Stimulated activated naive CD8-positive, alpha-beta T cell treated with anti-CD3 and anti-CD28 coated beads, Interleukin-15, amount 100 ng/mL, for 72 hours (primary cell): ENCODE measurements around the gene NAV3.

Source experiments
- ATAC-seq: fragments of 150-1000 bp; cut with Tn5 transposase; 2 replicates; pipeline ENCODE4 v1.10.0; 2021; ENCODE audit warnings: mild to moderate bottlenecking, moderate library complexity
- DNase-seq, 2 donors: peaks; one replicate each; pipeline ENCODE4 v3.0.0; 2021 to 2022
- H3K27ac Mint-ChIP-seq, 2 donors: one replicate each; pipeline ENCODE4 v1.8.0; 2022; ENCODE audit warnings: mild to moderate bottlenecking in 2 of 2, mixed read lengths in 2 of 2, moderate library complexity in 2 of 2
- H3K27me3 Mint-ChIP-seq: one replicate; pipeline ENCODE4 v1.8.0; 2022; ENCODE audit warnings: mixed read lengths
- H3K4me1 Mint-ChIP-seq: one replicate; pipeline ENCODE4 v1.8.0; 2022; ENCODE audit warnings: mild to moderate bottlenecking, mixed read lengths
- H3K4me3 Mint-ChIP-seq, 2 donors: one replicate each; pipeline ENCODE4 v1.8.0; 2022; ENCODE audit warnings: mild to moderate bottlenecking in 2 of 2, mixed read lengths in 2 of 2, moderate library complexity in 1 of 2
- H3K9me3 Mint-ChIP-seq, 2 donors: one replicate each; pipeline ENCODE4 v1.8.0; 2022; ENCODE audit warnings: mixed read lengths in 2 of 2

Gene NAV3

GRCh38 chr12:77830583-77831351 is at the start of gene NAV3:
Gene NAV3, plus strand, starts transcription at chr12:77830894. Its CDS starts 568 bp downstream, at chr12:77831462.
- no peaks in the 10 kb centered on the region for H3K9me3 Mint-ChIP-seq
- no peaks in the 10 kb centered on the region for H3K27me3 Mint-ChIP-seq
- no peak within 1 kb of the TSS for H3K27ac Mint-ChIP-seq
- DNase-seq (no peak), ATAC-seq (no peak)
- H3K4me1 Mint-ChIP-seq: no peaks in the 10 kb centered on the region
- no peak within 1 kb of the TSS for H3K4me3 Mint-ChIP-seq

GRCh38 chr12:77782034-77782433 is 48.7 kb upstream of the NAV3 start:
- DNase-seq: no peak
- ATAC-seq: no peak
- Mint-ChIP-seq H3K9me3 (peaks cover 0 to 21% of the 10 kb centered on the region in 2 donors), H3K4me3 (no peak overlapping the region), H3K4me1 (no peaks in the 10 kb centered on the region), H3K27me3 (no peaks in the 10 kb centered on the region), H3K27ac (no peak overlapping the region)

- no peak for DNase-seq
- no peaks in the 10 kb centered on the region for H3K27me3 Mint-ChIP-seq
- H3K9me3 Mint-ChIP-seq: peaks cover 0 to 21% of the 10 kb centered on the region in 2 donors
- no peak for ATAC-seq
- no peaks in the 10 kb centered on the region for H3K4me1 Mint-ChIP-seq
- H3K4me3 Mint-ChIP-seq: no peak overlapping the region
- no peak overlapping the region for H3K27ac Mint-ChIP-seq
Observed at GRCh38 chr12:77782766-77783165, 47.9 kb upstream of the NAV3 start.

GRCh38 chr12:77785211-77785610 is 45.5 kb upstream of the NAV3 start:
- no peak for DNase-seq
- peaks cover 8 to 22% of the 10 kb centered on the region in 2 donors for H3K9me3 Mint-ChIP-seq
- no peak overlapping the region for H3K27ac Mint-ChIP-seq
- H3K27me3 Mint-ChIP-seq: no peaks in the 10 kb centered on the region
- ATAC-seq: no peak
- H3K4me1 Mint-ChIP-seq: no peaks in the 10 kb centered on the region
- H3K4me3 Mint-ChIP-seq: no peak overlapping the region

- no peak for ATAC-seq
- no peaks in the 10 kb centered on the region for H3K4me1 Mint-ChIP-seq
- no peaks in the 10 kb centered on the region for H3K27me3 Mint-ChIP-seq
- H3K9me3 Mint-ChIP-seq: peaks cover 8 to 20% of the 10 kb centered on the region in 2 donors
- H3K27ac Mint-ChIP-seq: no peak overlapping the region
- no peak overlapping the region for H3K4me3 Mint-ChIP-seq
- DNase-seq: no peak
Observed at GRCh38 chr12:77786675-77787074, 44.0 kb upstream of the NAV3 start.

- peaks cover 11 to 12% of the 10 kb centered on the region in 2 donors for H3K9me3 Mint-ChIP-seq
- no peaks in the 10 kb centered on the region for H3K4me1 Mint-ChIP-seq
- H3K27me3 Mint-ChIP-seq: no peaks in the 10 kb centered on the region
- H3K4me3 Mint-ChIP-seq: no peak overlapping the region
- H3K27ac Mint-ChIP-seq: no peak overlapping the region
- ATAC-seq: no peak
- no peak for DNase-seq
Observed at GRCh38 chr12:77788231-77789168, 42.2 kb upstream of the NAV3 start.

GRCh38 chr12:77795699-77796098 is 35.0 kb upstream of the NAV3 start:
- DNase-seq (no peak), ATAC-seq (no peak)
- no peaks in the 10 kb centered on the region for H3K27me3 Mint-ChIP-seq
- no peaks in the 10 kb centered on the region for H3K4me1 Mint-ChIP-seq
- no peak overlapping the region for H3K27ac Mint-ChIP-seq
- H3K4me3 Mint-ChIP-seq: no peak overlapping the region
- H3K9me3 Mint-ChIP-seq: peaks cover 0 to 11% of the 10 kb centered on the region in 2 donors

GRCh38 chr12:77796775-77797174 is 33.9 kb upstream of the NAV3 start:
- H3K27me3 Mint-ChIP-seq: no peaks in the 10 kb centered on the region
- ATAC-seq (no peak), DNase-seq (no peak)

GRCh38 chr12:77800501-77800900 is 30.2 kb upstream of the NAV3 start:
- no peak for ATAC-seq
- Mint-ChIP-seq H3K27ac (no peak overlapping the region), H3K4me3 (no peak overlapping the region), H3K27me3 (no peaks in the 10 kb centered on the region), H3K4me1 (no peaks in the 10 kb centered on the region), H3K9me3 (peaks cover 0 to 24% of the 10 kb centered on the region in 2 donors)
- DNase-seq: no peak

More at GRCh38 chr12:77796775-77797174, 33.9 kb upstream of the NAV3 start:
- H3K4me3 Mint-ChIP-seq: no peak overlapping the region
- H3K4me1 Mint-ChIP-seq: no peaks in the 10 kb centered on the region
- peaks cover 0 to 11% of the 10 kb centered on the region in 2 donors for H3K9me3 Mint-ChIP-seq
- H3K27ac Mint-ChIP-seq: no peak overlapping the region

GRCh38 chr12:77808534-77808933 is 22.2 kb upstream of the NAV3 start:
- Mint-ChIP-seq H3K4me3 (no peak overlapping the region), H3K9me3 (peaks cover 9 to 43% of the 10 kb centered on the region in 2 donors), H3K27me3 (no peaks in the 10 kb centered on the region), H3K4me1 (no peaks in the 10 kb centered on the region), H3K27ac (no peak overlapping the region)
- DNase-seq (no peak), ATAC-seq (no peak)

- no peak overlapping the region for H3K27ac Mint-ChIP-seq
- DNase-seq (no peak), ATAC-seq (no peak)
- no peak overlapping the region for H3K4me3 Mint-ChIP-seq
- H3K27me3 Mint-ChIP-seq: no peaks in the 10 kb centered on the region
- peaks cover 0 to under 1% of the 10 kb centered on the region in 2 donors for H3K9me3 Mint-ChIP-seq
- no peaks in the 10 kb centered on the region for H3K4me1 Mint-ChIP-seq
Observed at GRCh38 chr12:77813558-77813957, 17.1 kb upstream of the NAV3 start.

GRCh38 chr12:77814386-77814785 is 16.3 kb upstream of the NAV3 start:
- DNase-seq (no peak), ATAC-seq (no peak)
- Mint-ChIP-seq H3K4me3 (no peak overlapping the region), H3K27ac (no peak overlapping the region), H3K9me3 (no peaks in the 10 kb centered on the region), H3K4me1 (no peaks in the 10 kb centered on the region), H3K27me3 (no peaks in the 10 kb centered on the region)

- no peaks in the 10 kb centered on the region for H3K4me1 Mint-ChIP-seq
- H3K9me3 Mint-ChIP-seq: no peaks in the 10 kb centered on the region
- H3K27ac Mint-ChIP-seq: no peak overlapping the region
- no peak for DNase-seq
- ATAC-seq: no peak
- no peaks in the 10 kb centered on the region for H3K27me3 Mint-ChIP-seq
- no peak overlapping the region for H3K4me3 Mint-ChIP-seq
Observed at GRCh38 chr12:77816196-77816595, 14.5 kb upstream of the NAV3 start.

GRCh38 chr12:77817276-77817675 is 13.4 kb upstream of the NAV3 start:
- H3K27me3 Mint-ChIP-seq: no peaks in the 10 kb centered on the region
- H3K27ac Mint-ChIP-seq: no peak overlapping the region
- H3K9me3 Mint-ChIP-seq: no peaks in the 10 kb centered on the region
- H3K4me3 Mint-ChIP-seq: no peak overlapping the region
- H3K4me1 Mint-ChIP-seq: no peaks in the 10 kb centered on the region
- ATAC-seq (no peak), DNase-seq (no peak)

GRCh38 chr12:77818351-77818750 is 12.3 kb upstream of the NAV3 start:
- Mint-ChIP-seq H3K4me3 (no peak overlapping the region), H3K4me1 (no peaks in the 10 kb centered on the region), H3K27me3 (no peaks in the 10 kb centered on the region), H3K9me3 (peaks cover 0 to 5% of the 10 kb centered on the region in 2 donors), H3K27ac (no peak overlapping the region)
- ATAC-seq (no peak), DNase-seq (no peak)

GRCh38 chr12:77821699-77822203 is 8.9 kb upstream of the NAV3 start:
- no peak for ATAC-seq
- Mint-ChIP-seq H3K9me3 (peaks cover 0 to 8% of the 10 kb centered on the region in 2 donors), H3K27ac (no peak overlapping the region), H3K4me1 (no peaks in the 10 kb centered on the region), H3K4me3 (no peak overlapping the region), H3K27me3 (no peaks in the 10 kb centered on the region)
- DNase-seq: no peak
